HepG2 (cell line): ENCODE data around the gene SLC25A52.

Experiments
- EP300 ChIP-seq, 3 experiments: sonication (generic) in 1 of 3; formaldehyde crosslinking in 1 of 3; IDR thresholded peaks; 2 replicates each; pipeline versions ENCODE4 v1.5.1 to v1.6.1; 2011 to 2020; ENCODE audit warnings: low read depth in 2 of 3, low read length in 2 of 3, borderline replicate concordance in 1 of 3, improper control_type of control experiment in 1 of 3, mild to moderate bottlenecking in 1 of 3, missing genetic modification reagents in 1 of 3, moderate library complexity in 1 of 3
- HOMEZ ChIP-seq: IDR thresholded peaks from 2 replicates; pipeline ENCODE4 v1.6.1; 2016; ENCODE audit warnings: low read depth

GRCh38 chr18:31739651-31740050 is 21.0 kb downstream of the SLC25A52 start:
- TF ChIP-seq EP300 (IDR thresholded peaks at IDR 0.05; ENCODE audit: low read depth in 2 of 2, low read length in 2 of 2) (no peak), EP300 (CRISPR knock-in tag; IDR thresholded peaks at IDR 0.05; ENCODE audit: borderline replicate concordance) (no peak), HOMEZ (CRISPR knock-in tag) (no peak)
